HG03442 (cell line): ENCODE measurements around the gene NAA35.
"Not testable (repeated sequence)": the region's sequence is repeated elsewhere in the genome, so short reads cannot be mapped to it uniquely, and the experiment has no call there.

Experiments
- ATAC-seq: cut with Tn5 transposase; IDR thresholded peaks from one replicate; pipeline ENCODE4 v1.9.1; 2021; ENCODE audit warnings: mild to moderate bottlenecking, moderate library complexity; ENCODE audit not compliant: unreplicated experiment

NAA35 gene

DNA sequence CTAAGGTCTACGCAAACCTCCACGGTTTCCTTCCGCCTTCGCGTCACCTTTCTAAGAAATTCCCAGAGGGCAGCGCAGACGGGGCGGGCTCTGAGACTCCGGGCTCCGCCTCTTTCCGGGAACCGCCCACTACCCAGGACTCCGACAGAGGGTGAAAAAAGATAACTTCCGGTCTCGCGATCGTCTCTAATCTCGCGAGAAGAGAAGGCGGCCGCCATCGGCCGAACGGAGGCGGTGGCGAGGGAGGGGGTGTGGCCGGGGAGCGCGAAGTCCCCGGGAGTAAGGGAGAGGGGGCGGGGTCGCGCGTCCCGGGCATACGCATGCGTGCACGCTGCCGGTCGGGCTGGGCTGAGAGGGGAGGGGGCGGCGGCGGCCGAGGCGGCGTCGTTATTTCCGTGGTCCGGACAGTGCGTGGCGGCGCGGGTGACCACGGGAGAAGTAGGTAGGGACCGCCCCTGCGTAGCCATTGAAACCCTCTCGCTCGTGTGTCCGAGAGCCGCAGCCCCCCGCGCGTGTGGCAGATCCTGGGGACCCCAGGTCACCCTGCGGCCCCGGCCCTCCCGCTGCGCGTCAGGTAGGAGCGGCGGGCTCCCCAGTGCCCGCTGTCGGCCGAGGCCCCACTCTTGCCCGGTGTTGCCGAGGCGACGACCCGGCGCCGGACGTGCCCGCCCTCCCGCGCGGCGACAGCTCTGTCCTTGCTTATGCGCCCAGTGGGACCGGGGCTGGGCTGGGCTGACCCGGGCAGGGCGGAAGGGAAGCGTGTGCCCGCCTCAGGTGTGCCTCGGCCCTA lies at the start of gene NAA35:
Gene NAA35 (plus strand): TSS at position 315 of the 790 bp plus-strand sequence. CDS start 1,014 bp downstream, outside the sequence.
- peak; percentile 85 for ATAC-seq

DNA sequence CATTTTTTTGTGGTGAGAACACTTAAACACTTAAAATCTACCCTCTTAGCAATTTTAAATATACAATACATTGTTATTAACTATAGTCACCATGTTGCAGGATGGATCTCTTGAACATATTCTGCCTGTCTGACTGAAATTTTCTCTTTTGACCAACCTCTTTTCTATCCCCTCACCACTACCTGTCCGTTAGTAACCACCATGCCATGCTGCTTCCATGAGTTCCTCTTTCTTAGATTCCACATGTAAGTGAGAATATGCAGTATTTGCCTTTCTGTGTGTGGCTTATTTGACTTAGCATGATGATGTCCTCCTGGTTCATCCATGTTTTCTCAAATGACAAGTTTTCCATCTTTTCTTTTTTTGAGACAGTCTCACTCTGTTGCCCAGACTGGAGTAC lies 48.5 kb upstream of the NAA35 start:
- no peak for ATAC-seq

DNA sequence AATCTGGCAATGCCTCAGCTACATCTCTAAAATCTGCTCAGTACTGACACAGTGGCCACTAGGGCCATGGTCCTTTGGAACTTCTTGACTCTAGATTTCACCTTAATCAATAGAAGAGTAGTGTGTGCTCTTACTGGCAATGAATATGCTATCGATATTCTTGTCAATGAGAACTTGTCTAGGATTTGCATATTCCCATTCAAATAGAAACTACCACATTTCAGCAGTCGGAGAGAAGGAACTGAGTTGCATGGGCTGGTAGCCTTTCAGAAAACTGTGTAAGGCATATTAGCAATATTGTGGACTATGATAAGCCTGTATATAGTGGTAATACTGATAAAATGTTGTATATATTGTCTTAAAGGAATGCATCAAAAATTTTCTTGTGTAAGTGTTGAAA lies 45.3 kb upstream of the NAA35 start:
- no peak for ATAC-seq

DNA sequence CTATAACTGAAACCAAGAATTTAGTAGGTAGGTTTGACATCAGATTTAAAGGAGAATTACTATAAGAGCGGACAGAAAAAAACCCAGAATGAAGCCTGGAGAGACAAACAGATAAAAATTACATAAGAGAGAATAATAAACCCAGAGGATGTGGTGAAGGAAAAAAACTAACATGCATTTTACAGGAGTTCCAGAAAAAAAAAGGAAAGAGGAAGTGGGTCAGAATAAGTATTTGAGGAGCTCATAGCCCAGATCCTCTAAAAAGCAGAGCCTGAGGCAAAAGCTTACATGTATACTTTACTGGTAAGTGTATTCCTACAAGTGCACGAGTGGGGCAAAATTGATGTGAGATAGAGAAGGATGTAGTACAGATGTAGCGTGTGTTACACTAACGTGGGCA lies 43.1 kb upstream of the NAA35 start:
- no peak for ATAC-seq

- no peak for ATAC-seq
Observed at GRCh38 chr9:85898332-85898731, 42.6 kb upstream of the NAA35 start.

GRCh38 chr9:85899388-85899787 lies 41.6 kb upstream of the NAA35 start:
- ATAC-seq: no peak

DNA sequence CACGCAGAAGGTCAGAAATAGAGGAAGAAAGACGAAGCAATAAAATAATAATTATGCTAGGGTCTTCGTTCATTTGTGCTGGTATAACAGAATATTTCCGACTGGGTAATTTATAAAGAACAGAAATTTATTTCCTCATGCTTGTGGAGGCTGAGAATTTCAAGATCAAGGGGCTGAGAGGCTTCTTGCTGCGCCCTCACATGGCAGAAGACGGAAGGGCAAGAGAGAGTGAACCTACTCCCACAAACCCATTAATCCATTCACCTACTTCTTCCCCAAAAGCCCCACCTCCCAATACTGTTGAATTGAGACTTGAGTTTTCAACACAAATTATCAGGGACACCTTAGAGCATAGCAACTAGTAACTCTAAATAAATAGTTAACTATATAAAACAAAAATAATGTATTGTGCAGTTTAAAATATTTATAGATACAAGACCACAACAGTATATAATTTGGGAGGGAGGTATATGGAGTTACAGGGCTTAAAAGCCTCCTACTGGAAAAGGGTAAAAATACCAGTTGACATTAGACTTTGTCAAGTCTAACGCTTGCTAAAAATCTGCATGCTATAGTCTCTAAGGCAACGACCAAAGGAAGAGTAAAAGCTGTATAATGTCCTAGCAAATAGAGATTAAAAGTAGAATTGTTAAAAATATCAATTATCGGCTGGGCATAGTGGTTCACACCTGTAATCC lies 40.3 kb upstream of the NAA35 start:
- no peak for ATAC-seq

- no peak for ATAC-seq
Observed at GRCh38 chr9:85904975-85905374, 36.0 kb upstream of the NAA35 start.

- ATAC-seq: no peak
Observed at GRCh38 chr9:85905957-85906356, 35.0 kb upstream of the NAA35 start.

DNA sequence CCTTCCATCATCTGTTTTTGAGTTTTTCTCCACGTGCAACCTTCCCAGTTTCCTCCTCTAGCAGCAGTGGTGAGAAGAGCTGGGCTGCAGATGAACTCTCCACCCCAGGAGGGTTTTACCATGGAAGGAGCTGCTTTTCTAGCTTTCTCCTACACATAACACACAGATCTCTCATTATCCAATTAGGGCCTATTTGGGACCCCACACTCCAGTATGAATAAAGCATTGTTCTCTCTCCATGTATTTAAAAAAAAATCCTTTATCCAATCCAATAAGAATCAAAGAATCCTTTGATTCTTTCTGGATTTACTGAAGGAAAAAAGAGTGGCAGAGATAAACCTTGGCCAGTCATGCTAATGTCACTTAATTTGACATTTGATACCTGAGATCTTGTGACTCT lies 31.6 kb upstream of the NAA35 start:
- ATAC-seq: no peak

DNA sequence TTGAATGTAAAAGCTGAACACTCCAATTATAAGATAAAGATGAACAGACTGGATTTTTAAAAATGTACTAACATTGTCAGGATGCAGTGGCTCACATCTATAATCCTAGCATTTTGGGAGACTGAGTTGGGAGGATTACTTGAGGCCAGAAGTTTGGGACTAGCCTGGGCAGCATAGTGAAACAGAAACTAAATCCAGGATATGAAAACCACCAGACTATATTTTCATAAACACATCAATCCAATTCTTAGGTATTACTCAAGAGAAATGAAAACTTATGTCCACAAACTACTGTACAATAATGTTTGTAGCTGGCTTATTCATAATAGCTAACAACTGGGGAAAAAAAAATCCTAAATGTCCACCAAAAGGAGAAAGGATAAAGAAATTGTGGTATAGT lies 26.8 kb upstream of the NAA35 start:
- ATAC-seq: no peak

GRCh38 chr9:85917756-85918155 lies 23.2 kb upstream of the NAA35 start:
- no peak for ATAC-seq

- no peak for ATAC-seq
Observed at GRCh38 chr9:85925493-85925892, 15.5 kb upstream of the NAA35 start.

DNA sequence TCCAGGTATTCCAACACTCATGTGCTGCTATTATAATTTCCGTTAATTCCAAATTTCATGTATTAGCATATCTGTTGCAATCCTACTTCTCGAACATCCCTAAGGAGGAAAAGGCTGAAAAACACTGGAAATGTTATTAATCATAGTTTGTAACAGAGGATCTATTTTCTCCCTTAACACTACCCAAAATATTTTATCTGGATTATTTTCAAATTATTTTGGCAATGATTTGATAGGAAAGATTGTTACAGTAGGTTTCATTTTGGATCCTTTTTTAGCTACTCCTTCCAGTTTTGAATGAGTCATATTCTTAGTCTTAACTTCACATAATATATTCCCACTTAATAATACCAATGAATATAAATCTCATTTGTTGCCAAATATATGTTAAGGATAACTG lies 13.9 kb upstream of the NAA35 start:
- ATAC-seq: no peak

- no peak for ATAC-seq
Observed at GRCh38 chr9:85931495-85931894, 9.5 kb upstream of the NAA35 start.

- not testable (repeated sequence) for ATAC-seq
Observed at GRCh38 chr9:85935950-85936349, 5.0 kb upstream of the NAA35 start.

- ATAC-seq: no peak
Observed at GRCh38 chr9:85940275-85940831, 593 bp upstream of the NAA35 start.

DNA sequence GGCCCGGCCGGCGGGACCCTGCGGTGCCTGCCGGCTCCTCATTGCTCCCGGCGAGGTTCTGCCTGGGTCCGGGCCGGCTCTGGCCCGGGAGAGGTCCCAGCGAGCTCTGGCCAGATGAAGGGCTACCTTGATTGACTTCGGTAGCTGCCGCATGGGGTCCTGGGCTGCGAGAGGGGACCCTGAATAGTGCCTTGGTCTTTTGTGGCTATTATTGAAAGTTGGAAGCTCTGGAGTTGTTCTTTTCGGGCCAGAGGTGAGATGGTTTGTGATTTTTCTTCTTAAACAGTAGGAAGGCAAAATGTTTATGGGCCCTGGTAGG lies 635 bp downstream of the NAA35 start:
- no peak for ATAC-seq

GRCh38 chr9:85941966-85942912 lies 1.3 kb downstream of the NAA35 start:
- no peak for ATAC-seq

DNA sequence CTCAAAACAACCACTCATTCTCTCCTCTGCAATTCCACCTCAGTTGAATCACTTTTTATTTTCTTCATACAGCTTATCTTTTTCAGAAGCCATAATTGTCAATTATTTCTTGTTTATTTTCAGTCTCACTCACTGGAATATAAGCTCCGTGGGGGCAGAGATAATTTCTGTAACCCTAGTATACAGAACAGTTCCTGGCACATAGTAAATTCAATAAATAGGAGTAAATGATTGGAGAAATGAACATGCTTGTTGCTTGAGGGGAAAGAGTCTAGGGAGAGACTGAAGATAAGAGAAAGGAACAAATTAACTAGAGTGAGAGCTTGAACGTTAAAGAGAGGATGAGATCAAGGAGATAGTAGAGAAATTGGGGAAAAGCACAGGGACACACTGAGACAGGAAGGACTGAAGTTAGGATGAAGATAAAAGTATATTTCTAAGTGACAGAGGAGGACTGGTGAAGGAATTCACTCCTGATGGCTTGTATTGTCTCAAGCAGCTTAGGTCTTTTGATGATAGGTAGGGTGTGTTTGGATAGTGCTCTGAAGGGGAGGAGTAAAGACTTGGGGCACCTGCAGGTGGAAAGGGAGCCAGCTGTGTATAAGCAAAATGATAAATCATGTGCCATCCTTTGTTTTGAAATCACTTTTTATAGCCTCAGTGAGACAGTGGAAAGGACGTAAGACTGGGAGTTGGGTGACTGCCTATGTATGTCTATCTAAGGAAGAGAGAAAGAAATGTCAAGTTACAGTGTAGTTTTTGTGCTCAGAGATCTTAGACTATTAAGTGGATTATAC lies 2.2 kb downstream of the NAA35 start:
- no peak for ATAC-seq
